ENCODE data around the gene TCF15.

TCF15 gene

GRCh38 chr20:561437-562231 lies 48.5 kb downstream of the TCF15 start:
- no peak overlapping the region for H3K4me3 ChIP-seq (ENCODE audit: low read length in 2 of 2)
- H3K9me3 ChIP-seq (ENCODE audit: control insufficient read depth in 2 of 2, low read length in 2 of 2) = no peaks in the 10 kb centered on the region
- no peak overlapping the region for H3K27ac ChIP-seq (ENCODE audit: low read length)
- peaks cover 11 to 12% of the 10 kb centered on the region in 2 donors for H3K27me3 ChIP-seq (ENCODE audit: control insufficient read depth in 1 of 2, insufficient read depth in 2 of 2, low read length in 2 of 2)
- no peak overlapping the region for H3K9ac ChIP-seq (ENCODE audit: low read length in 2 of 2)
- no peaks in the 10 kb centered on the region for H3K4me1 ChIP-seq (ENCODE audit: control insufficient read depth, insufficient read depth, low read length)
- H3K36me3 ChIP-seq (ENCODE audit: control insufficient read depth in 2 of 2, insufficient read depth in 2 of 2, low read length in 2 of 2) = no peaks in the 10 kb centered on the region

GRCh38 chr20:560680-561079 lies 49.4 kb downstream of the TCF15 start:
- no peaks in the 10 kb centered on the region for H3K36me3 ChIP-seq (ENCODE audit: control insufficient read depth in 2 of 2, insufficient read depth in 2 of 2, low read length in 2 of 2)
- H3K9ac ChIP-seq (ENCODE audit: low read length in 2 of 2) = no peak overlapping the region
- H3K9me3 ChIP-seq (ENCODE audit: control insufficient read depth in 2 of 2, low read length in 2 of 2) = no peaks in the 10 kb centered on the region
- no peak overlapping the region for H3K4me3 ChIP-seq (ENCODE audit: low read length in 2 of 2)
- H3K27ac ChIP-seq (ENCODE audit: low read length) = no peak overlapping the region
- H3K27me3 ChIP-seq (ENCODE audit: control insufficient read depth in 1 of 2, insufficient read depth in 2 of 2, low read length in 2 of 2) = peaks cover 11 to 15% of the 10 kb centered on the region in 2 donors
- no peaks in the 10 kb centered on the region for H3K4me1 ChIP-seq (ENCODE audit: control insufficient read depth, insufficient read depth, low read length)

- Histone ChIP-seq H3K9me3 (ENCODE audit: control insufficient read depth in 2 of 2, low read length in 2 of 2) (no peaks in the 10 kb centered on the region), H3K9ac (ENCODE audit: low read length in 2 of 2) (no peak overlapping the region), H3K4me3 (ENCODE audit: low read length in 2 of 2) (no peak overlapping the region), H3K36me3 (ENCODE audit: control insufficient read depth in 2 of 2, insufficient read depth in 2 of 2, low read length in 2 of 2) (no peaks in the 10 kb centered on the region), H3K27me3 (ENCODE audit: control insufficient read depth in 1 of 2, insufficient read depth in 2 of 2, low read length in 2 of 2) (peaks cover 11 to 18% of the 10 kb centered on the region in 2 donors), H3K27ac (ENCODE audit: low read length) (no peak overlapping the region), H3K4me1 (ENCODE audit: control insufficient read depth, insufficient read depth, low read length) (no peaks in the 10 kb centered on the region)
Observed at GRCh38 chr20:558117-558516, 52.0 kb downstream of the TCF15 start.

GRCh38 chr20:556984-557383 lies 53.1 kb downstream of the TCF15 start:
- H3K9ac ChIP-seq (ENCODE audit: low read length in 2 of 2) = no peak overlapping the region
- no peaks in the 10 kb centered on the region for H3K4me1 ChIP-seq (ENCODE audit: control insufficient read depth, insufficient read depth, low read length)
- no peak overlapping the region for H3K27ac ChIP-seq (ENCODE audit: low read length)
- H3K36me3 ChIP-seq (ENCODE audit: control insufficient read depth in 2 of 2, insufficient read depth in 2 of 2, low read length in 2 of 2) = no peaks in the 10 kb centered on the region
- no peak overlapping the region for H3K4me3 ChIP-seq (ENCODE audit: low read length in 2 of 2)
- H3K27me3 ChIP-seq (ENCODE audit: control insufficient read depth in 1 of 2, insufficient read depth in 2 of 2, low read length in 2 of 2) = peaks cover 11 to 18% of the 10 kb centered on the region in 2 donors
- H3K9me3 ChIP-seq (ENCODE audit: control insufficient read depth in 2 of 2, low read length in 2 of 2) = no peaks in the 10 kb centered on the region

GRCh38 chr20:555976-556385 lies 54.1 kb downstream of the TCF15 start:
- H3K9me3 ChIP-seq (ENCODE audit: control insufficient read depth in 2 of 2, low read length in 2 of 2) = no peaks in the 10 kb centered on the region
- no peaks in the 10 kb centered on the region for H3K4me1 ChIP-seq (ENCODE audit: control insufficient read depth, insufficient read depth, low read length)
- H3K9ac ChIP-seq (ENCODE audit: low read length in 2 of 2) = no peak overlapping the region
- no peaks in the 10 kb centered on the region for H3K36me3 ChIP-seq (ENCODE audit: control insufficient read depth in 2 of 2, insufficient read depth in 2 of 2, low read length in 2 of 2)
- no peak overlapping the region for H3K27ac ChIP-seq (ENCODE audit: low read length)
- peaks cover 12 to 20% of the 10 kb centered on the region in 2 donors for H3K27me3 ChIP-seq (ENCODE audit: control insufficient read depth in 1 of 2, insufficient read depth in 2 of 2, low read length in 2 of 2)
- H3K4me3 ChIP-seq (ENCODE audit: low read length in 2 of 2) = no peak overlapping the region

Data from stomach smooth muscle (tissue), 2 donors.